ENCODE data around the gene LIMK2. TPM values are rescaled to one million over a fixed set of nuclear protein-coding genes. Genes with fewer than 3 reads are reported as not detected.

Gene LIMK2
- total RNA-seq, 2 donors from 2014 or later = 88.0 to 109 TPM

DNA sequence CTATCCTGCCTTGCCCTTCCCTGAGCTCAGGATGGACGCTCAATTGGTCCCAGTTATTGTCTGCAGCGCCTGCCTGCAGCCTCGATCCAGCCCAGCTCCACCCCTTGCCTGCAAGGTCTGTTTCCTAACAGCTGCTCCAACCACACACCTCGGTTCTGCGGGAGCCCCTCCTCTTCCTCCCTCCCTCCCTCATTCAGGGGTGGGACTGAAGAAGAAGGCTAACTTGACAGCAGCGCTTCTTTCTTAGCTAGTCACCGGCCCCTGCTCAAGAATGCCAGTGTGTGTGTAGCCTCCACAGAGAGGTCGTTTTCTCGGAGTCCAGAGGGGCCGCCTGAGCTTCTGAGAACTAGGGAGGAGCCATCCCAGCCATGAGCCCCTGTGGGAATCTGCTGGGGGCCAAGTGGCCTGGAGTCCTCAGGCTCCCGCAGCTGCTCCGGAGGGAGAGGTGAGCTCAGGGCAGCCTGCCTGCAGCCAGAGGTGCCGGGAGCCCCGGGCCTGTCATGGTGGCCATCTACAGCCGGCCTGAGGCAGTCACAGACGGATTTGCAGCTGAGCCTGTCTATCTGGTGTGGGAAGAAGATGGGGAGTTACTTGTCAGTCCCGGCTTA, 36.1 kb downstream of the LIMK2 start:
- Histone ChIP-seq H3K4me1 (peaks cover 21% of the 10 kb centered on the region), H3K27me3 (no peaks in the 10 kb centered on the region), H3K9me3 (no peaks in the 10 kb centered on the region), H3K36me3 (no peaks in the 10 kb centered on the region), H3K9ac (ENCODE audit: low read depth in 2 of 2, low read length in 2 of 2) (peak overlapping the region in 1 of 2 donors; percentile 8), H3K27ac (no peak overlapping the region), H3K4me3 (no peak overlapping the region)
- peak; percentile 55 for DNase-seq
- no peak for TF ChIP-seq CTCF (IDR thresholded peaks at IDR 0.05)
- intact Hi-C loops (cut with DNase I) = no loop called here

GRCh38 chr22:31248965-31249958, 37.2 kb downstream of the LIMK2 start:
- Histone ChIP-seq H3K4me1 (peaks cover 21% of the 10 kb centered on the region), H3K9ac (ENCODE audit: low read depth in 2 of 2, low read length in 2 of 2) (peak overlapping the region in 1 of 2 donors; percentile 8)

DNA sequence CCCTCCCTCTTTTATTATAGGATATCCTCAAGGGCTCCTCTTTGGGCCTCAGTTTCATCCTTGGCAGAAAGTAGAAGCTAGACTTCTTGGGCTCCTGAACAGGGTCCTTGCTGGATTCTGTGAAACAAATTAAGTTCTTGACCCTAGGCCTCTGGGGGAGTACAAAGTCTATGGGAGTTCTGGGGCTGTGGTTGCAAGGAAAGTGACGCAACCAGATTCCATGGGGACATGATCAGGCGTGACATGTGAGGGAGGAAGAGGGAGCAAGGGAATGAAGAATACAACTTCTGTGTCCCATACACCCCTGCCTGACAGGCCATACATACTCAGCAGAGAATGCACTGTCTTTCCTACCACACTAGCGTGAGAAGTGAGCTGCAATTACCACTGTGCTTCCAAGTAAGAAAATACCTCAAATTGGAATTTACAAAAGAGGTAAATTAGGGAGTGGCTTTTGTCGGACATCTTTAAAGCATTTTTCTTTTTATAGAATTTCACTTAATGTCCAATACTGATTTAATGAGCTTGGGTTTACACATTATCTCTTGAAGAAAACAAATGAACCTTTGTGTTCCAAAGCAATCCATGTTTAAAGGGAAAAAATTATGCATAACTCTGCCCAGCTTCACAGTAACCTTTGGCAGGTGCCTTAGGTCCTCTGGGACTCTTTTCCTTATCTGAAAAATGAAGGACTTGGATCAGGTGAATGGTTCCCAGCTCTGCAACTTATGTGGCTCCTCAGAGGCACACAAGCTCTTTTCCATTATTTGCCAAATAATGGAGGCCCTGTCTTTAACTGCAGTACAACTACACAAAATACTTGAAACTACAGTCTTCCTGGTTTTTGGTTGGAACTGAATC, 38.9 kb downstream of the LIMK2 start:
- Histone ChIP-seq H3K36me3 (no peaks in the 10 kb centered on the region), H3K9ac (ENCODE audit: low read depth in 2 of 2, low read length in 2 of 2) (no peak overlapping the region), H3K27me3 (no peaks in the 10 kb centered on the region), H3K4me3 (no peak overlapping the region), H3K9me3 (no peaks in the 10 kb centered on the region), H3K4me1 (peaks cover 21% of the 10 kb centered on the region), H3K27ac (no peak overlapping the region)
- DNase-seq = no peak
- TF ChIP-seq CTCF (IDR thresholded peaks at IDR 0.05) = no peak
- intact Hi-C loops (cut with DNase I) = no loop called here

More at GRCh38 chr22:31248965-31249958, 37.2 kb downstream of the LIMK2 start:
- Histone ChIP-seq H3K27ac (no peak overlapping the region), H3K27me3 (no peaks in the 10 kb centered on the region), H3K4me3 (no peak overlapping the region), H3K9me3 (no peaks in the 10 kb centered on the region), H3K36me3 (no peaks in the 10 kb centered on the region)
- no peak for TF ChIP-seq CTCF (IDR thresholded peaks at IDR 0.05)
- no peak for DNase-seq
- intact Hi-C loops (cut with DNase I) = no loop called here

DNA sequence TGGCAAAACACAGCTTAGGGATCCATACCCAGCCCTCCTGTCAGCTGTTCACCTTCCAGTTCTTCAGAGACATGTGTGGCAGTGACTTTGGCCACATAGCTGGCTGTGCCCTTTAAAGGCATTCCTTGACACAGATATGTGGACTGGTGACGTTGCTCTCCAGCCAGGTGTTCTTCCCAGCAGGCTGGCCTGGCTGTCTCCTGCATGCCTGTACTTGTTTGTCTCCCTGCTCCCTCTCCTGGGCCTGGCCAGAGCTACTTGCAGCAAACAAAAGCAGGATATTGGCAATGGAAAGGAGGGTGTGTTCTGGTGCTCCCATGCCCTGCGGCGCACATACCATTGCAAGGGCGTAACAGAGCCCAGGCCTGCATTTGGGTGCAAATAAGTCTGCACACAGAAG, 41.9 kb downstream of the LIMK2 start:
- H3K9me3 ChIP-seq = no peaks in the 10 kb centered on the region
- H3K27ac ChIP-seq = peak overlapping the region; percentile 5
- H3K9ac ChIP-seq (ENCODE audit: low read depth in 2 of 2, low read length in 2 of 2) = no peak overlapping the region
- no peaks in the 10 kb centered on the region for H3K27me3 ChIP-seq
- H3K36me3 ChIP-seq = peaks cover 12% of the 10 kb centered on the region
- no peak for TF ChIP-seq CTCF (IDR thresholded peaks at IDR 0.05)
- intact Hi-C loops (cut with DNase I) = no loop called here
- peaks cover 14% of the 10 kb centered on the region for H3K4me1 ChIP-seq
- no peak overlapping the region for H3K4me3 ChIP-seq
- DNase-seq = peak; percentile 73

All from colonic mucosa (tissue), 4 donors.